Measurements from ENCODE around the gene EVPL.

GRCh38 chr17:76039121-76039520 is 12.0 kb upstream of the EVPL start:
- no peak for TF ChIP-seq CTCF (IDR thresholded peaks at IDR 0.05; ENCODE audit: borderline replicate concordance, extremely low read depth, low read length, poor library complexity, severe bottlenecking)
- TF ChIP-seq EZH2 (IDR thresholded peaks at IDR 0.05; ENCODE audit: borderline replicate concordance, low read depth, low read length, severe bottlenecking), result no peak

Measured in DND-41 (cell line).